GM12891 (cell line): ENCODE measurements around the gene WDR54.

Source experiments
- POLR2A ChIP-seq: IDR thresholded peaks from 2 replicates; pipeline ENCODE4 v1.6.1; 2011; ENCODE audit warnings: low read depth, low read length, control low read depth
- POLR2AphosphoS5 ChIP-seq: IDR thresholded peaks from 2 replicates; pipeline ENCODE4 v1.6.1; 2011; ENCODE audit warnings: low read depth, low read length, control low read depth
- POU2F2 ChIP-seq: IDR thresholded peaks from 2 replicates; pipeline ENCODE4 v1.6.1; 2011; ENCODE audit warnings: low read depth, mild to moderate bottlenecking, control low read depth, low read length, moderate library complexity
- TAF1 ChIP-seq: IDR thresholded peaks from 2 replicates; pipeline ENCODE4 v1.6.1; 2011; ENCODE audit warnings: low read depth, low read length, control low read depth

DNA sequence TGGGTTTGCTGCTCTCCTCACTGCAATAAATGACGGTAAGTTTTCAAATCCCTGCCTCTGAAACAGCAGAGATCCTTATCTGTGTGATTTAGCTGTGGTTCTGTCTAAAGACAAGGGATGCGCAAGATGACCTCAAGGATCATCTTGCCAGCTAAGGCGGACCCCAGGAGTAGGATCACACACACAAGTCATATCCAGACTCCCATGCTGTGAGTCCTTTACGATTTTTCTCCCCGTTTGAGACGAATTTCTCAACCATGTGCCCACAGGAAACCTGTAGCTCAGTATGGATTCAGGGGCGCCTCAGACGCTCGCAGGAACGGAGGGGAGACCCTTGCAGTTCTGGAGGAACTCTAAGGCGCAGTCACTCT is 30.3 kb upstream of the WDR54 start:
- TF ChIP-seq POLR2A: no peak
- TF ChIP-seq POU2F2: no peak
- no peak for TF ChIP-seq TAF1
- no peak for TF ChIP-seq POLR2AphosphoS5
